Transverse colon (tissue), 4 donors: ENCODE measurements around the gene DAAM1. TPM values are rescaled to one million over a fixed set of nuclear protein-coding genes. Genes with fewer than 3 reads are reported as not detected.

ENCODE experiments used
- DNase-seq: peaks from one replicate; pipeline ENCODE4 v3.0.0-alpha.2; 2019
- H3K27ac ChIP-seq, 4 donors: fragments of 200-600 bp; sonication (generic); 2 replicates each; pipeline ENCODE4 v1.5.1; 2016 to 2018; ENCODE audit warnings: inconsistent platforms in 4 of 4
- H3K27me3 ChIP-seq: fragments of 200-600 bp; sonication (generic); 2 replicates; pipeline ENCODE4 v1.5.1; 2017; ENCODE audit warnings: inconsistent platforms
- H3K36me3 ChIP-seq, 4 donors: fragments of 200-600 bp; sonication (generic); 2 replicates each; pipeline ENCODE4 v1.5.1; 2017 to 2019; ENCODE audit warnings: inconsistent platforms in 4 of 4
- H3K4me1 ChIP-seq, 4 donors: fragments of 200-600 bp; sonication (generic); 2 replicates each; pipeline ENCODE4 v1.5.1; 2017 to 2020; ENCODE audit warnings: inconsistent platforms in 4 of 4
- H3K4me3 ChIP-seq, 4 donors: fragments of 200-600 bp; sonication (generic); 1 replicate in 1 of 4; 2 replicates in 3 of 4; pipeline versions ENCODE4 v1.5.1 to v1.6.1; 2017 to 2019; ENCODE audit warnings: inconsistent platforms in 4 of 4
- H3K9me3 ChIP-seq, 2 donors: fragments of 200-600 bp; sonication (generic); 2 replicates each; pipeline ENCODE4 v1.5.1; 2017 to 2019; ENCODE audit warnings: inconsistent platforms in 2 of 2
- EP300 ChIP-seq: sonication (generic); formaldehyde crosslinking; IDR thresholded peaks from one replicate; pipeline ENCODE4 v1.6.1; 2017; ENCODE audit warnings: antibody characterized with exemption, low read depth
- POLR2A ChIP-seq: fragments of 450-650 bp; IDR thresholded peaks from one replicate; pipeline ENCODE4 v1.6.1; 2016; ENCODE audit warnings: antibody characterized with exemption, mild to moderate bottlenecking, moderate library complexity
- POLR2AphosphoS5 ChIP-seq, 3 donors: sonication (generic); formaldehyde crosslinking; IDR thresholded peaks; one replicate each; pipeline ENCODE4 v1.6.1; 2016; ENCODE audit warnings: antibody characterized with exemption in 3 of 3
- whole genome bisulfite sequencing, 2 donors: methylation state at CpG; one replicate each; pipeline ENCODE4 v1.1.5; 2018; ENCODE audit warnings: low coverage in 1 of 2; 5-methylcytosine and 5-hydroxymethylcytosine counted together
- in situ Hi-C, 4 donors: fragments of 200-750 bp; cut with MboI; loops; one replicate each; pipeline versions ENCODE4 v1.15.0 to v1.15.1; 2017; ENCODE audit warnings: low sequenced_read_pairs in 3 of 4, low pct_ligation_motif_present in 1 of 4, low pct_unique_long_range_greater_than_20kb in 1 of 4
- intact Hi-C: fragments of 100-400 bp; cut with DNase I; formaldehyde crosslinking; loops from one replicate; pipeline ENCODE4 v1.15.1; 2023; ENCODE audit warnings: low total_unique reads
- total RNA-seq, 4 donors: library from RNA; depleted of rRNA; stranded (reverse); fragments of >200 nt; gene quantifications; one replicate each; pipeline ENCODE4 v1.1.0, GENCODE V29; 2016
- TF ChIP-seq, protein P1 (sequence below), 5 experiments: fragments of 200-600 bp in 3 of 5; fragments of 450-650 bp in 2 of 5; sonication (generic) in 3 of 5; IDR thresholded peaks; 1 replicate in 2 of 5; 2 replicates in 3 of 5; pipeline ENCODE4 v1.5.1; 2016 to 2017; ENCODE audit warnings: antibody characterized with exemption in 5 of 5, inconsistent platforms in 3 of 5, mild to moderate bottlenecking in 2 of 5, moderate library complexity in 1 of 5

DAAM1 gene
- total RNA-seq, 4 donors from 2014 or later, result 23.9 to 44.5 (median 42.8) TPM

DNA sequence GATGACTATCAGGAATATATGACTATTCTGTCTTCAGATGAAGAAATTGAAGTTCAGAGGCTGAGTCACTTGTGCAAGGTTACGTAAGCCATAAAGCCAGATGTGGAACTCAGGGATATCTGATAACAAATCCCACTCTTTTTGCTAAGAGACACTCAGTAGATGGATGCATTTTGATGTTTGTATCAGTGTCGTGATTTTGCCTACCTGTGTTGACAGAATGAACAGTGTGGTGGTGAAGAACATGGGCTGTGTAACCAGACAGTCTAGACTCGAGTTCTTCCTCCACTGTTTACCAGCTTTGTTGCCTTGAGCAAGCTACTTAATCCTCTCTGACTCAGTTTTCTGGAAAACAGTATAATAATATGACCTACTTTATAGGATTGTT is 93.9 kb downstream of the DAAM1 start:
- no peak overlapping the region for H3K27ac ChIP-seq
- H3K27me3 ChIP-seq, result no peaks in the 10 kb centered on the region
- TF ChIP-seq POLR2AphosphoS5 (IDR thresholded peaks at IDR 0.05), result no peak
- TF ChIP-seq EP300, result no peak
- no peak for TF ChIP-seq POLR2A
- TF ChIP-seq, protein P1, sequence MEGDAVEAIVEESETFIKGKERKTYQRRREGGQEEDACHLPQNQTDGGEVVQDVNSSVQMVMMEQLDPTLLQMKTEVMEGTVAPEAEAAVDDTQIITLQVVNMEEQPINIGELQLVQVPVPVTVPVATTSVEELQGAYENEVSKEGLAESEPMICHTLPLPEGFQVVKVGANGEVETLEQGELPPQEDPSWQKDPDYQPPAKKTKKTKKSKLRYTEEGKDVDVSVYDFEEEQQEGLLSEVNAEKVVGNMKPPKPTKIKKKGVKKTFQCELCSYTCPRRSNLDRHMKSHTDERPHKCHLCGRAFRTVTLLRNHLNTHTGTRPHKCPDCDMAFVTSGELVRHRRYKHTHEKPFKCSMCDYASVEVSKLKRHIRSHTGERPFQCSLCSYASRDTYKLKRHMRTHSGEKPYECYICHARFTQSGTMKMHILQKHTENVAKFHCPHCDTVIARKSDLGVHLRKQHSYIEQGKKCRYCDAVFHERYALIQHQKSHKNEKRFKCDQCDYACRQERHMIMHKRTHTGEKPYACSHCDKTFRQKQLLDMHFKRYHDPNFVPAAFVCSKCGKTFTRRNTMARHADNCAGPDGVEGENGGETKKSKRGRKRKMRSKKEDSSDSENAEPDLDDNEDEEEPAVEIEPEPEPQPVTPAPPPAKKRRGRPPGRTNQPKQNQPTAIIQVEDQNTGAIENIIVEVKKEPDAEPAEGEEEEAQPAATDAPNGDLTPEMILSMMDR (IDR thresholded peaks at IDR 0.05), result no peak
- DNase-seq, result no peak
- peaks cover 0 to 6% of the 10 kb centered on the region in 2 donors for H3K9me3 ChIP-seq
- peaks cover 0 to 19% (median 3%) of the 10 kb centered on the region in 4 donors for H3K4me1 ChIP-seq
- H3K36me3 ChIP-seq, result no peaks in the 10 kb centered on the region
- in situ Hi-C loops, result no loop called here
- intact Hi-C loops, result no loop called here
- 70 to 96% methylated on average over 3 of the region's 3 CpGs for WGBS, 2 donors
- H3K4me3 ChIP-seq, result no peak overlapping the region

GRCh38 chr14:59283361-59283760 is 94.9 kb downstream of the DAAM1 start:
- Histone ChIP-seq H3K36me3 (no peaks in the 10 kb centered on the region), H3K27ac (no peak overlapping the region), H3K4me3 (no peak overlapping the region), H3K4me1 (peaks cover 0 to 16% (median 3%) of the 10 kb centered on the region in 4 donors), H3K27me3 (no peaks in the 10 kb centered on the region), H3K9me3 (peaks cover 0 to 6% of the 10 kb centered on the region in 2 donors)
- in situ Hi-C loops, result no loop called here
- intact Hi-C loops, result no loop called here
- TF ChIP-seq, protein P1 (IDR thresholded peaks at IDR 0.05), result no peak
- TF ChIP-seq POLR2AphosphoS5 (IDR thresholded peaks at IDR 0.05) (no peak), POLR2A (no peak), EP300 (no peak)
- no peak for DNase-seq

- intact Hi-C loops, result no loop called here
- Histone ChIP-seq H3K4me3 (no peak overlapping the region), H3K27me3 (no peaks in the 10 kb centered on the region), H3K9me3 (peaks cover 0 to 6% of the 10 kb centered on the region in 2 donors), H3K36me3 (no peaks in the 10 kb centered on the region), H3K4me1 (peaks cover 0 to 9% (median 3%) of the 10 kb centered on the region in 4 donors), H3K27ac (no peak overlapping the region)
- in situ Hi-C loops, result no loop called here
- DNase-seq, result no peak
- TF ChIP-seq POLR2A (no peak), EP300 (no peak), POLR2AphosphoS5 (IDR thresholded peaks at IDR 0.05) (no peak)
- TF ChIP-seq, protein P1 (IDR thresholded peaks at IDR 0.05), result no peak
- 96 to 100% methylated on average over 1 of the region's 1 CpG for WGBS, 2 donors
Observed at GRCh38 chr14:59284059-59284458, 95.6 kb downstream of the DAAM1 start.

- Histone ChIP-seq H3K27ac (no peak overlapping the region), H3K4me3 (no peak overlapping the region), H3K9me3 (no peaks in the 10 kb centered on the region), H3K27me3 (no peaks in the 10 kb centered on the region), H3K4me1 (peaks cover 0 to 25% (median 16%) of the 10 kb centered on the region in 4 donors), H3K36me3 (peaks cover 0 to 6% (median 0%) of the 10 kb centered on the region in 4 donors)
- DNase-seq, result no peak
- 79% methylated on average over 1 of the region's 1 CpG; no CpG with 5 or more reads in 1 of the 2 donors for WGBS, 2 donors
- TF ChIP-seq POLR2AphosphoS5 (IDR thresholded peaks at IDR 0.05) (no peak), EP300 (no peak), POLR2A (no peak)
- in situ Hi-C loops, result no loop called here
- intact Hi-C loops, result no loop called here
Observed at GRCh38 chr14:59292028-59292427, 103.6 kb downstream of the DAAM1 start.
